B cell (primary cell): ENCODE data around the gene CCN5.

Experiments
- CTCF ChIP-seq: fragments of 200-600 bp; IDR thresholded peaks from one replicate; pipeline ENCODE4 v1.8.0; 2022; ENCODE audit warnings: antibody characterized with exemption, mild to moderate bottlenecking
- EZH2 ChIP-seq: IDR thresholded peaks from 2 replicates; pipeline ENCODE4 v1.6.1; 2012; ENCODE audit warnings: borderline replicate concordance, low read depth, mild to moderate bottlenecking, moderate library complexity, low read length; ENCODE audit not compliant: insufficient read depth, poor library complexity, severe bottlenecking

- TF ChIP-seq CTCF = no peak
- no peak for TF ChIP-seq EZH2
Measured at GRCh38 chr20:44771172-44771535, 56.0 kb downstream of the CCN5 start.
